PC-9 (cell line): Measurements from ENCODE around the gene ARSK. TPM values are rescaled to one million over a fixed set of nuclear protein-coding genes. Genes with fewer than 3 reads are reported as not detected.

ENCODE experiments used
- BruUV-seq: library from RNA; stranded (reverse); fragments of 400-500 nt; replicated peaks from 2 replicates; lab custom pipeline; 2021; lab: Mats Ljungman, UMichigan
- CTCF ChIA-PET: fragments of 300-600 bp; sonication (Branson Sonifier 250); formaldehyde crosslinking; loops from one replicate; lab custom pipeline; 2022; ENCODE audit warnings: antibody characterized with exemption; lab: Charles Lee
- POLR2A ChIA-PET: fragments of 300-600 bp; sonication (Branson Sonifier 250); formaldehyde crosslinking; loops from one replicate; lab custom pipeline; 2022; ENCODE audit warnings: antibody characterized with exemption; ENCODE audit not compliant: unreplicated experiment; lab: Charles Lee
- DNase-seq, 2 experiments: peaks; one replicate each; pipeline versions ENCODE4 v3.0.0 to v3.0.0-alpha.2; 2015 to 2022; ENCODE audit warnings: mixed read lengths in 1 of 2
- H2AFZ ChIP-seq: fragments of 200-600 bp; sonication (generic); 2 replicates; pipeline ENCODE4 v1.8.1; 2017; ENCODE audit warnings: antibody characterized with exemption
- H3F3A ChIP-seq: fragments of 200-600 bp; sonication (generic); 2 replicates; pipeline ENCODE4 v1.8.1; 2017; ENCODE audit warnings: antibody characterized with exemption, mild to moderate bottlenecking, low read depth; ENCODE audit not compliant: insufficient read depth
- H3K27ac ChIP-seq: fragments of 200-600 bp; sonication (generic); 2 replicates; pipeline ENCODE4 v1.6.1; 2016; ENCODE audit warnings: mixed run types
- H3K27me3 ChIP-seq: fragments of 200-600 bp; sonication (generic); 2 replicates; pipeline ENCODE4 v1.6.1; 2016; ENCODE audit warnings: low read depth, mixed run types; ENCODE audit not compliant: insufficient read depth
- H3K36me3 ChIP-seq: fragments of 200-600 bp; sonication (generic); 2 replicates; pipeline ENCODE4 v1.6.1; 2016; ENCODE audit warnings: low read depth, mixed run types
- H3K4me1 ChIP-seq: fragments of 200-600 bp; sonication (generic); replicated peaks from 2 replicates; pipeline ENCODE4 v1.6.1; 2016; ENCODE audit warnings: mixed run types; ENCODE audit not compliant: insufficient read depth
- H3K4me2 ChIP-seq: fragments of 200-600 bp; sonication (generic); 2 replicates; pipeline ENCODE4 v1.6.1; 2017; ENCODE audit warnings: mixed run types
- H3K4me3 ChIP-seq: fragments of 200-600 bp; sonication (generic); 2 replicates; pipeline ENCODE4 v1.6.1; 2016; ENCODE audit warnings: mixed run types
- H3K79me2 ChIP-seq: fragments of 200-600 bp; sonication (generic); 2 replicates; pipeline ENCODE4 v1.6.1; 2017; ENCODE audit warnings: low read depth, mixed run types
- H3K9me2 ChIP-seq: fragments of 200-600 bp; sonication (generic); 2 replicates; pipeline ENCODE4 v1.8.1; 2017; ENCODE audit warnings: mild to moderate bottlenecking; ENCODE audit not compliant: insufficient read depth
- H3K9me3 ChIP-seq: fragments of 200-600 bp; sonication (generic); 2 replicates; pipeline ENCODE4 v1.8.1; 2016; ENCODE audit warnings: low read depth; ENCODE audit not compliant: insufficient read depth
- H4K20me1 ChIP-seq: fragments of 200-600 bp; sonication (generic); 2 replicates; pipeline ENCODE4 v1.8.1; 2017; ENCODE audit not compliant: insufficient read depth
- EZH2 ChIP-seq: fragments of 200-600 bp; sonication (generic); IDR thresholded peaks from 2 replicates; pipeline ENCODE4 v1.8.0; 2017; ENCODE audit warnings: antibody characterized with exemption, low read depth
- intact Hi-C: fragments of 100-400 bp; cut with micrococcal nuclease; formaldehyde crosslinking; loops from one replicate; pipeline ENCODE4 v1.10.0; 2022; ENCODE audit not compliant: unreplicated experiment
- total RNA-seq: library from RNA; stranded (reverse); gene quantifications from 2 replicates; pipeline ENCODE4 v1.2.3, GENCODE V29; 2021
- TF ChIP-seq, protein P1 (sequence below): fragments of 200-600 bp; sonication (generic); conservative IDR thresholded peaks from 2 replicates; pipeline ENCODE4 v1.6.1; 2017; ENCODE audit warnings: mixed run types, antibody characterized with exemption, mild to moderate bottlenecking, moderate library complexity

The ARSK gene
- total RNA-seq, 1 experiment from 2014 or later: 5.8 TPM

DNA sequence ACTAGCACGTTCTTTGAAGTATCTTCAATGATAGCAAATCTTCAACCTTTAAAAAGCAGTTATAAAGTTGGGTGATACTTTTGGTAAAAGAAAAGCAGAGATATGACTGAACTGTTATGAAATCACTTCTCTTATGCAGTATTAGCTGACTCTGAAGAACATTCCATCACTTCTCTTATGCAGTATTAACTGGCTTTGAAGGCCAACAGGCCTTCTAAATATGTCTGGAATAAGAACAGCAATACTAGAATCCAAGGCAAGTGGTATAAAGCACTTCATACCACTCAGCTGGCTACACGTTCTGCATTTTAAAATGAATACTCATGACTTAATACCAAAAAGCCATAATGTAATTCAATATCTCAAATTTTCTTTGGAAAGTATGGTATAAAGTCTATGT, 17.4 kb upstream of the ARSK start:
- no peaks in the 10 kb centered on the region for H3F3A ChIP-seq
- no peaks in the 10 kb centered on the region for H3K79me2 ChIP-seq
- DNase-seq: no peak
- peaks cover 20% of the 10 kb centered on the region for H3K36me3 ChIP-seq
- no peak overlapping the region for H3K4me3 ChIP-seq
- H3K9me3 ChIP-seq: no peaks in the 10 kb centered on the region
- no peak overlapping the region for H3K4me2 ChIP-seq
- H3K27me3 ChIP-seq: no peaks in the 10 kb centered on the region
- H2AFZ ChIP-seq: no peak overlapping the region
- no peaks in the 10 kb centered on the region; the same call in 1 of the 2 replicates for H4K20me1 ChIP-seq
- intact Hi-C loops: no loop called here
- no TSS peak for BruUV-seq
- TF ChIP-seq, protein P1, sequence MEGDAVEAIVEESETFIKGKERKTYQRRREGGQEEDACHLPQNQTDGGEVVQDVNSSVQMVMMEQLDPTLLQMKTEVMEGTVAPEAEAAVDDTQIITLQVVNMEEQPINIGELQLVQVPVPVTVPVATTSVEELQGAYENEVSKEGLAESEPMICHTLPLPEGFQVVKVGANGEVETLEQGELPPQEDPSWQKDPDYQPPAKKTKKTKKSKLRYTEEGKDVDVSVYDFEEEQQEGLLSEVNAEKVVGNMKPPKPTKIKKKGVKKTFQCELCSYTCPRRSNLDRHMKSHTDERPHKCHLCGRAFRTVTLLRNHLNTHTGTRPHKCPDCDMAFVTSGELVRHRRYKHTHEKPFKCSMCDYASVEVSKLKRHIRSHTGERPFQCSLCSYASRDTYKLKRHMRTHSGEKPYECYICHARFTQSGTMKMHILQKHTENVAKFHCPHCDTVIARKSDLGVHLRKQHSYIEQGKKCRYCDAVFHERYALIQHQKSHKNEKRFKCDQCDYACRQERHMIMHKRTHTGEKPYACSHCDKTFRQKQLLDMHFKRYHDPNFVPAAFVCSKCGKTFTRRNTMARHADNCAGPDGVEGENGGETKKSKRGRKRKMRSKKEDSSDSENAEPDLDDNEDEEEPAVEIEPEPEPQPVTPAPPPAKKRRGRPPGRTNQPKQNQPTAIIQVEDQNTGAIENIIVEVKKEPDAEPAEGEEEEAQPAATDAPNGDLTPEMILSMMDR: no peak
- TF ChIP-seq EZH2: no peak
- ChIA-PET CTCF (no interaction called here), POLR2A (no interaction called here)
- H3K27ac ChIP-seq: no peak overlapping the region
- no peaks in the 10 kb centered on the region for H3K9me2 ChIP-seq
- no peaks in the 10 kb centered on the region for H3K4me1 ChIP-seq

DNA sequence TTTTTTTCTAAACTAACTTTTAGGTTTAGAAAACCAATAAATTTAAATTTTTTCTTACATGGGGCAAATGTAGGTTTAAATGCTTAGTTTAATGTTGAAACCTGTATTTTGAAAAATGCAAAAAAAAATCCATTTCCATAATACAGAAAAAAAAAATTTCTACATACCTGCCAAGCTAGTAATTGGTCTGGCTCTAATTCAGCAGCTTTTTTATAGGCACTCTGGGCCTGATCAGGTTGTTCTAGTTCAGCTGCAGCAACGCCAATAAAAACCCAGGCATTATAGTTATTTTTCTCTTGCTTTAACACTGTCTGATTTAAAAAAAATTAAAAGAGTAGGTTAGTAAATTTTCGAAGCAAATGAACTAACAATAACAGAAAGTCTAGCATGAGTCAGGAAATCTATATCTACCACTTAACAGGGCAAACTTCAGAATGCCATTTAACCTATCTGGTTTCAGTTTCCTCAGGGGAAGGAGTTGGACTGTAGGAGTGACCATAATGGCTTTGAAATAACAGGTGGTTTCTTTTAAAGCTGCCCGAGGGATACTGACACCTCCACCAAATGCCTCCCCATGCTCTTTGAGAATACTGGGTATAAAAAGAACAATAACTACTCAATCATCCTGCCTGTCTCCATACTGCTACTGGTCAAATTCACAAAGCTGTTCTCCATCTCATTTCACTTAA, 11.7 kb upstream of the ARSK start:
- Histone ChIP-seq H2AFZ (no peak overlapping the region), H3K4me1 (no peaks in the 10 kb centered on the region), H3K4me2 (no peak overlapping the region), H3F3A (no peaks in the 10 kb centered on the region), H4K20me1 (no peaks in the 10 kb centered on the region; the same call in 1 of the 2 replicates), H3K9me3 (no peaks in the 10 kb centered on the region), H3K27me3 (no peaks in the 10 kb centered on the region), H3K27ac (no peak overlapping the region), H3K36me3 (peaks cover 12% of the 10 kb centered on the region), H3K4me3 (no peak overlapping the region), H3K9me2 (no peaks in the 10 kb centered on the region), H3K79me2 (no peaks in the 10 kb centered on the region)
- no peak for DNase-seq
- TF ChIP-seq EZH2: no peak
- TF ChIP-seq, protein P1: no peak
- intact Hi-C loops: no loop called here
- ChIA-PET POLR2A (no interaction called here), CTCF (no interaction called here)
- no TSS peak for BruUV-seq

DNA sequence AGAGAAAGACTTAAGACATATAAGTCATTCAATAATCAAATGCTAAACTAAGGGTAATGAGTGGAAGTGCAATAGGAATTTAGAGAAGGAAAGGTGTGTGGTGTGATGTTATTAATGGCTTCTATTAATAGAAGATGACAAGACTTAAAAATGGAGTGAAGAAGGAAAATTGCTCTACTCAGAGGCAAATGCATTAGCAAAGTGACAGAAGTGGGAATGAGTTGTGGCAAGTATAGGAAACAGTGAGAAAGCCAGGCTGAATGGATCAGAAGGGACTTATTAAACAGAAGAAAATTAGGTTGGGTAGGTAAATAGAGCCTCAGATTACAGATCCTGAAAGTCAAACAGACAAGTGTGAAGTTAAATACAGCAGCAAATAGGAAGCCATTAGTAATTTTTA, 5.9 kb upstream of the ARSK start:
- H3K9me2 ChIP-seq: no peaks in the 10 kb centered on the region
- no peaks in the 10 kb centered on the region for H3K9me3 ChIP-seq
- peaks cover 16% of the 10 kb centered on the region; the same call in 1 of the 2 replicates for H3K79me2 ChIP-seq
- H3F3A ChIP-seq: peaks cover 13% of the 10 kb centered on the region; the same call in 1 of the 2 replicates
- no peak overlapping the region for H3K4me2 ChIP-seq
- no peak overlapping the region for H3K27ac ChIP-seq
- H3K4me3 ChIP-seq: no peak overlapping the region
- peaks cover 8% of the 10 kb centered on the region; the same call in 1 of the 2 replicates for H3K36me3 ChIP-seq
- TF ChIP-seq EZH2: no peak
- TF ChIP-seq, protein P1: no peak
- intact Hi-C loops: no loop called here
- ChIA-PET CTCF (no interaction called here), POLR2A (no interaction called here)
- no peaks in the 10 kb centered on the region for H4K20me1 ChIP-seq
- no TSS peak for BruUV-seq
- no peak overlapping the region for H2AFZ ChIP-seq
- DNase-seq: no peak
- H3K4me1 ChIP-seq: peaks cover 8% of the 10 kb centered on the region
- no peaks in the 10 kb centered on the region for H3K27me3 ChIP-seq
